GM13977 (cell line): ENCODE data around the gene PRKCA.

ENCODE experiments used
- DNase-seq: peaks from one replicate; pipeline ENCODE4 v3.0.0; 2012; ENCODE audit warnings: low spot score
- in situ Hi-C: fragments of 300-500 bp; cut with MboI; formaldehyde crosslinking; loops from one replicate; pipeline ENCODE4 v1.12.0; 2022; ENCODE audit warnings: low sequenced_read_pairs, low pct_unique_long_range_greater_than_20kb, mixed read lengths, inconsistent platforms; ENCODE audit not compliant: unreplicated experiment
- TF ChIP-seq, protein P1 (sequence below): IDR thresholded peaks from 2 replicates; pipeline ENCODE4 v1.5.1; 2012; ENCODE audit warnings: mild to moderate bottlenecking, control low read depth; ENCODE audit not compliant: insufficient read depth; ENCODE audit errors: extremely low read depth, missing control alignments

PRKCA gene

GRCh38 chr17:66858226-66859083 is 556.0 kb downstream of the PRKCA start:
- no peak for DNase-seq
- TF ChIP-seq, protein P1, sequence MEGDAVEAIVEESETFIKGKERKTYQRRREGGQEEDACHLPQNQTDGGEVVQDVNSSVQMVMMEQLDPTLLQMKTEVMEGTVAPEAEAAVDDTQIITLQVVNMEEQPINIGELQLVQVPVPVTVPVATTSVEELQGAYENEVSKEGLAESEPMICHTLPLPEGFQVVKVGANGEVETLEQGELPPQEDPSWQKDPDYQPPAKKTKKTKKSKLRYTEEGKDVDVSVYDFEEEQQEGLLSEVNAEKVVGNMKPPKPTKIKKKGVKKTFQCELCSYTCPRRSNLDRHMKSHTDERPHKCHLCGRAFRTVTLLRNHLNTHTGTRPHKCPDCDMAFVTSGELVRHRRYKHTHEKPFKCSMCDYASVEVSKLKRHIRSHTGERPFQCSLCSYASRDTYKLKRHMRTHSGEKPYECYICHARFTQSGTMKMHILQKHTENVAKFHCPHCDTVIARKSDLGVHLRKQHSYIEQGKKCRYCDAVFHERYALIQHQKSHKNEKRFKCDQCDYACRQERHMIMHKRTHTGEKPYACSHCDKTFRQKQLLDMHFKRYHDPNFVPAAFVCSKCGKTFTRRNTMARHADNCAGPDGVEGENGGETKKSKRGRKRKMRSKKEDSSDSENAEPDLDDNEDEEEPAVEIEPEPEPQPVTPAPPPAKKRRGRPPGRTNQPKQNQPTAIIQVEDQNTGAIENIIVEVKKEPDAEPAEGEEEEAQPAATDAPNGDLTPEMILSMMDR = no peak
- in situ Hi-C loops = no loop called here

DNA sequence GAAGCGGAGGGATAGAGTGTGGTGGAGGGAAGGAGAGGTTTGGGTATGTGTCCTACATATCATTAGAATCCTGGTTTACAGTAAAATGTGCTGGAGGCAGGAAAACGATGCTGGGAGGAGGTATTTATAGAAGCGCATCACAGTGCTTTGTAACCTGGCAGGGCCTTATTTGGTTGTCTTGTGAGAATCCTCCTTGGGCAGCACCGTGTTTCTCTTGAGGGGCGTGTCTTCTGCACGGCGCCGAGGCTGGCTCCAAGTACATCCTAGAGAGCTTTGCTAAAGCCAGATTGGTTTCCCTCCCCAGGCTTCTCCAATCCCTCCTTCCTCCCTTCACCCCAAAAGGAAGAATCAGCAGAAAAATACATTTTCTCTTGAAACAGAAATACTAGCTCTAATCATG is 556.9 kb downstream of the PRKCA start:
- TF ChIP-seq, protein P1 = no peak
- in situ Hi-C loops = no loop called here
- DNase-seq = no peak

DNA sequence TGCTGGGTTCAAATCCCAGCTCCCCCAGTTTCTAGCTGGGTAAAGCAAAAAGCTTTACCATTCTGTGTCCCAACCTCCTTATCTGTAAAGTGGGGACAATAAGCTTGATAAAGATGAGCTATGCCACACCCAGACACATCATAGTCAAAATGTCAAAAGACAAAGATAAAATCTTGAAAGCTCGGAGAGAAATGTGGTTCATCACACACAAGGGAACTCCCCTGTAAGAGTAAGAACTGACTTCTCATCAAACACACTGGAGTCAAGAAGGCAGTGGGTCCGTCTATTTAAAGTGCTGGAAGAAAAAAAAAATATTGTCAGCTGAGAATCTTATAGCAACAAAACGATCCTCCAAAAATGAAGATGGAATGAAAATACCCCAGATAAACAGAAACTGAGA is 557.8 kb downstream of the PRKCA start:
- TF ChIP-seq, protein P1 = no peak
- DNase-seq = no peak
- in situ Hi-C loops = no loop called here
